A172 (cell line): ENCODE measurements around the gene LRMDA. TPM values are rescaled to one million over a fixed set of nuclear protein-coding genes. Genes with fewer than 3 reads are reported as not detected.

Experiments
- DNase-seq: peaks from one replicate; pipeline ENCODE4 v3.0.0-alpha.2; 2015; ENCODE audit warnings: low spot score
- total RNA-seq: library from RNA; depleted of rRNA; stranded (reverse); fragments of >200 nt; shearing (Covaris generic); gene quantifications from 2 replicates; pipeline ENCODE4 v1.2.3, GENCODE V29; 2014

Gene LRMDA
- total RNA-seq, 1 experiment from 2014 or later = not detected

DNA sequence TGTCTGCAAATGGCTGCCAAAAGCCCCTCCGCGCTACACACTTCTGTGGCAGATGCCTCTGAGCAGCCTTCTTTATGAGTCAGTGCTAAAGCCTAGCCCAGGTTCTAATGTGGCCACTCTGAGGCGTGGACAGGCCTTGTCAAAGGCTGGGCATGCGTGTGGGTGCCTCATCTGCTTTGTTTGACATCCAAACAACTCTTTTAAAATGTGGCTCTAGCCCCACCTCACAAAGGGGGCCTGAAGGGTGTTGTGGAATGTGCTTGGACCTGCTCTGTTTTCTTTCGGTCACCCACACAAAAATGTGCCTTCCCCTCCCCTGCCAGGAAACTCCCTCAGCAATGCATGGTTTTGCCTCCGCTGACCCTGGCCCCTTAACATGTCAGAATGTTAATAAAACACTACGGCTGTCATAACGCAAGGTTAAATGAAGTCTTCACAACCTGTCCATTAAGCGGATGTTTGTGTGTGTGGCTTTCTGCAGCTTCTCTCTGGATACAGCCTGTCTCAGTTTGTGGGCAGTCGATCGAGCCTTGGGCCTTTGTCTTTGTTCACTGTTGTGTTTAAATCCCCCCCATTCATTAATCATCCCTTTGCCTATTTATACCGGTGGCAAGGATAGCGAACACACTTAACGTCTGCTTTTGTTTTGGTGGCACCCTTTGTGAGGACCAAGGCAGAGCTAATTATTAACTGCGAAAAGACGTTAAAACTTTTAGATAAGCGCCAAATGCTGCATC is 718.9 kb downstream of the LRMDA start:
- no peak for DNase-seq

DNA sequence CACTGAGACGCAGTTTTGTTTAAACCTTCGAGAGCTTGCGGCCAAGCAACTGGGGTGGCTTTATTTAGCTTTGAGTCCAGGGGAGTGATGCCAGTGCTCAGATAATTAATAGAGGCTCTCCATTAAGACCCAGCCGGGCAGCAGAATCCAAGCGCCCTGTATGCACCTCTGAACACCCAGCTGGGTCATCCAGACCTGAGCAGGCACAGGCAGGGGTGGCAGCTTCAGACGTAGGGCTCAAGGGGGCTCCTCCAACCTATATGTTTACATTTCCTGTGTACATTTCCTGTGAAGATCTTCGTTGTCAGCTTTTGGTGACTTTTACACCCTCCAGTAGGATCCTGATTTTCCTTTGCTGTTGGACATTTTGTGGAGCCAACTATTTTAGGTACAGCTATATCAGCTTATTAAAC is 719.5 kb downstream of the LRMDA start:
- no peak for DNase-seq

- no peak for DNase-seq
Observed at GRCh38 chr10:76152186-76152585, 720.8 kb downstream of the LRMDA start.

- no peak for DNase-seq
Observed at GRCh38 chr10:76155961-76156360, 724.5 kb downstream of the LRMDA start.

DNA sequence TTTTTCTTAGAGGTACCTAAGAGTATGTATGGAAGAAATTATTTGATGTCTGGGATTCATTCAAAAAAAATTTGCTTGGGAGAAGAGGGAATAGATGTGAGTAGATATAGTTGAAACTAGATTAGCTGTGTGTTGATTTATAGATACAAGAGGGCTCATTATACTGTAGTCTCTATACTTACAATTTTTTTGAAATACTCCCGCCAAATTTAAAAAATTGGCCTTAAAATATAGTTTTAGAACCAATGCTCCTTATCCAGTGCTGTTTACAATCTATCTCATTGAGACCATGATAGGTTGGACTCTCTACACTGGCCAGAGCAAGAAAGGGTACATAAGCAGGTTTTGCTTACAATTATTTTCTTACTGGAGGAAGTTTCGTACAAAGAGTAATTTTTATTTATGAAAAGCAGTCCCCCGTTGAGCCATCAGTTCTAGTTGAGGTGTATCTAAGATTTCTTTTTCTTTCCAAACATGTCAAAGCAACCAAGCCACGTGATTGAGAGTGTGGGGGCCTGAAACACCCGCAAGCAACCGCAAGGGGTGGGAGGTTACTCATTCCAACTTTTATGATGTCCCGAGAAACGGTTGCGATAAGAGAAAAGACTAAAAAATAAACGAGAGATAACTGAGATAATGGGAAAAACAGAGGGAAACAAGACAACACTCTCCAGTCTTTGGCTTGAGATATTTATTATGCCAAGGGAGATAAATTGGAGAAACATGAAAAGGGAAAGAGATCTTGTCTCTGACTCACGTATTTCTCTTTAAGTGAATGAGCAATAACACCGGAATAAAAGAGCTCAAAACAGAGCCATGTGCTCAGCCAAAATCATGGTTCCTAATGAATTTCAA is 729.2 kb downstream of the LRMDA start:
- no peak for DNase-seq

GRCh38 chr10:76161301-76161582 is 729.8 kb downstream of the LRMDA start:
- DNase-seq = no peak

GRCh38 chr10:76168437-76168836 is 737.0 kb downstream of the LRMDA start:
- no peak for DNase-seq

DNA sequence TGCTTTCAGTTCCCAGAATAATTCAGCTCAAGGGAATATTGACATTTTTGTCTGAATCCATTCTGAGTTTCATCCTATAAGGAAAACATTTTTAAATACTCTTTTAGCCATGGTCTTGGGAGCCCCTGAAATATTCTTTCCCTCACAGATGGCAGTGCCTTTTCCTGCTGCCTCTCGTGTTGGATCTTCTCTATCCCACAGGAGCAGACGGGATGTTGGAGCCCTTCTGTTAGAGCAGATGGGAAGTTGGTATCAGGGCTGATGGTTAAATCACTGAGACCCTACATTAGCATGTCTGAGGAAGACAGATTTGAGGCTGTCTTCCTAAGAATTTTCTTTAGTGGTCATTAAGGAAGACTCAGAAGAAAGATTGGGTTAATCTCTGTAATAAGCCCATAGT is 737.8 kb downstream of the LRMDA start:
- DNase-seq = no peak

DNA sequence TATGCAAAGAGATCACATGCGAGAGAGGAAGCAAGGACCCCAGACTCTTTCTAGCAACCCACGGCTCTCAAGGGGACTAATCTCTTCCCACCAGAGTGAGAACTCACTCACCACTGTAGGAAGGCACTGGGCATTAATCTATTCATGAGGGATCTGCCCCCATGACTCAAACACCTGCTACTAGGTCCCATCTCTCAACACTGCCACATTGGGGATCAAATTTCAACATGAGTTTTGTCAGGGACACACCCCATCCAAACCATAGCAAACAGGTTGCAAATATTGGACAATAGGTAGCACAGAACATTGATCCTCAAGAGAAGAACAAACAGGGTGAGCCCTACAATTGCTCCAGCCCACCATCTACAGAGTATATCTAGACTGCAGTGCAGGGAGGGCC is 740.6 kb downstream of the LRMDA start:
- no peak for DNase-seq

GRCh38 chr10:76175533-76176165 is 744.2 kb downstream of the LRMDA start:
- no peak for DNase-seq

- no peak for DNase-seq
Observed at GRCh38 chr10:76176166-76176550, 744.7 kb downstream of the LRMDA start.

DNA sequence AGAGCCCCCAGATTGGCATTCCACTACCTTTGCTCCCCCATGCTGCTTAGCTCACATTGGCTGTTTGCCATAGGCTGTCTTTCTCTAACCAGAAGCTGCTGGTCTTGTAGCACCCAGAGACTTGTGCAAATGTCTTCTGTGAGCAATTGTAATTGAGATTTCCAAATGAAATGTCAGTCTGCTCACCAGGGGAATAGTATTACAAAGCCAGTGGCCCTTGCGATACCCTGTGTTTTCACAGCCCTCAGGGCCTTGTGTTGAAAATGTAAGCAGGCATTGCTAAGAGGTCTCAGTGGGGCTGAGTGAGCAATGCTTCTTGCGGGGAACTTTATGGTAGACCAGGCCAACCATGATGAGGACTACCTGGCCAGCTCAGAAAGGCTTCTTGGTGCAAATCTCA is 746.5 kb downstream of the LRMDA start:
- DNase-seq = no peak

- DNase-seq = no peak
Observed at GRCh38 chr10:76178532-76179292, 747.3 kb downstream of the LRMDA start.

DNA sequence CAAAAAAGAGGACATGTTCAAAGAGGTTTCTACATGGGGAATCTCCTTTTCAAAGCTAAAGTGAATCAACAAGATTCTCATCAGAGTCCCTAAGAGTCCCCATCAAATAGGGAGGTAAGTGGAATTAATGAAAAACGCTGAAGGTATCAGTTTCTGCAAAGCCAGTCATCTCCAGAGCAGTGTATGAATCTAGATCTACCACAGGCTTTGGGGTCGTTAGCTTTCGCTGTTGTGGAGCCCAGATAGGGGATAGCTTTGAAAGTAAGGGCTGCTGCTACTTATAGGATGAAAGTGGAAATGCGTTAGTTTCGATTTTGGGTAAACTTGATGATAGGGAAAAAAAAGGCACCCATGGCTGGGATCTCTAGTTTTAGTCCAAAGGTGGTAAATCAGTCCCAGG is 748.4 kb downstream of the LRMDA start:
- no peak for DNase-seq

DNA sequence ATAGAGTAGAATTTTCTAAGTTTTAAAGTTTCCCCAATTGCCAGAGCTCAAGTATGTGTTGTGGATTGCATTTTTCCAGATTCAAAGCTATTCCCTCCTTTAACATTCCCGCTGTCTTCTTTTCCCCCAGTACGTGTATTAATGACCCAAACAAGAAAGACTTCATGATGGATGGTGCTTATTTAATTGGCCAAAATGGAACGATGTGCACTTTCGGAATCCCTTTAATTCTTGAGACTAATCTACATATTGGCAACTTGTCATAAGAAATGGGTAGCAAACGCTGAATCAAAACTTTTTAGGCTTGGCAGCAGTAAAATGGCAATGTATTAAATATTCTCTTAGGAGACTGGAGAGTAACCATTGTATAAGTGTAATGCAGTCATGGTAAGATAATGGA is 753.2 kb downstream of the LRMDA start:
- no peak for DNase-seq

DNA sequence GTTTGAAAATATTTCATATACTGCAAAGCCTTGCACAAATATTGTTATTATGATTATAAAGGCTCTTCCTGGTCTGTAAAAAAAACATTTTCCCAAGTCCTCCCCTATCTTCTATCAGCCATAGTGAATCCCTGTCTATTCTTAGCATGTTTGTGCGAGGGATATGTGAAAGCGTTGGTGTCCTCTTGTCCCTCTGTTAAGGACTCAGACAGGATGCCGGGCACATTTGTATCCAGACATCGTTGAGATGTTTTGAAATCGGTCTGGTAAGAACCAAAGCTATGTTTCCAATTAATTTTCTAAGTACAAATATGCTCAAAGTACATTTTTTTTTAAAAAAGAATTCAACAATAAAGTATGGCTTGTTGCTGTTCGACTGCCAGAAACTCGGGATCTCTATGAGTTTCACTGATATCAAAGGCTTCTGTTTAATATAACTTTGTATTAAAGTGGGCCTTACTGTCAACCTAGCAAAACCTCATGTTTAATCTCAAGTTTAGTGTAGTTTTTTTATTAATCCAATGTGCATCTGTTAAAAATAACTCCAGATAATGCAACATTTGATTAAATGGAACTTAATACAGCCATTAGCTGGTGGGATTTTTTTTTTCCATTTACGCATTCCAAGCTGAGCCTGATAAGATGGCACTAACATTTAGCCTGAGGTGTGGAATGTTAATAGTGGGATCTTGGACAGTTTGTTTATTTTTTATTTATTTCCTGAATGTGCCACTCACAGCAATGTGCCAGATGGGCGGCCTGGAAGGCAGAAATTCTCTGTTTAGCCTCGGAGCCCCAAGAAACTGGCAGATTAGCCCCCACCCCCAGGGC is 754.3 kb downstream of the LRMDA start:
- no peak for DNase-seq

GRCh38 chr10:76188216-76188615 is 756.8 kb downstream of the LRMDA start:
- DNase-seq = no peak

GRCh38 chr10:76190634-76191270 is 759.3 kb downstream of the LRMDA start:
- no peak for DNase-seq

DNA sequence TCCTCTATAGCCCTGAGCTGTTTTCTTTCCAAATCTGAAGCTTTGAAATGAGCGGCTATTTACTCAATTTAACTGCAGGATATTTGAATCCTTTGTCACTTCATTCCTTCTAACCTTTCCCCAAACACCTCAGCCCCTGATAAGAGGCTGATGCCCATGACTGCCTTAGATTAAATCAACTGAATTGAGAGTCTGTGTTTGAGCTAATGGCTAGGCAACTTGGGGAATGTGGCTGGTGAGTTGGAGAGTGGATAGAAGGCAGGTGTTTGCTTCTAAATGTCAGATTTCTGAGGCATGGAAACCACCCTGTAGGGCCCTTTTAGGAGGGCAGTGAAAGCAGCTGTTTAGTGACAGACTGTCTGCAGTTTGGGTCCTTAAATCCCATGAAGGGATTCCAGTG is 759.9 kb downstream of the LRMDA start:
- no peak for DNase-seq

DNA sequence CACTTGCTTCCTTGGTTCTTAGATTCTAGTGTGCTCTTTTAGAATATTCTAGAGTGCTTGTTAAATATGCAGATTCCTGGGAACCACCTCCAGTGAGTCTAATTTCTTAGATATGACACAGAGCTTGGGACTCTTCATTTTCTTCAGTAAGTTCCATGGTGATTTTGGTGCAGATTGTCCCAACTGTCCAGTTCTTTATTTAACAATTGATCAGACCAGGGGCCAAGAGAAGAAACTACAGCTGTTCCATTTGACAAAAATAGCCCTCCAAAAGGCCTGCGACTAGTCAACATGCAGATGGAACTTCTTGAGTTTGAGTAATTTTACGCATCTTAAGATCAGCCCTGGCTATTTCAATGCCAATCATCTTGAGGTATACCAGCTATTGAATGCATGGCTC is 760.7 kb downstream of the LRMDA start:
- DNase-seq = no peak
